Tibial artery (tissue), 4 donors: Measurements from ENCODE around the gene PRPF39.
A peak's percentile ranks its signal among the peaks of the same experiment; 100 is the strongest.

Experiments
- DNase-seq, 2 donors: peaks; one replicate each; pipeline ENCODE4 v3.0.0-alpha.2; 2019
- H3K27ac ChIP-seq, 2 donors: fragments of 200-600 bp; sonication (generic) in 1 of 2; 1 replicate in 1 of 2; 2 replicates in 1 of 2; pipeline ENCODE4 v1.5.1; 2018 to 2019; ENCODE audit warnings: mild to moderate bottlenecking in 1 of 2
- H3K27me3 ChIP-seq, 2 donors: fragments of 200-600 bp; sonication (generic) in 1 of 2; one replicate each; pipeline versions ENCODE4 v1.5.1 to v1.6.0; 2016 to 2019
- H3K36me3 ChIP-seq, 3 donors: fragments of 200-600 bp; sonication (generic) in 2 of 3; one replicate each; pipeline ENCODE4 v1.5.1; 2016 to 2019; ENCODE audit warnings: mild to moderate bottlenecking in 2 of 3
- H3K4me1 ChIP-seq, 4 donors: fragments of 200-600 bp; sonication (generic) in 2 of 4; 1 replicate in 3 of 4; 2 replicates in 1 of 4; pipeline ENCODE4 v1.5.1; 2016 to 2019
- H3K4me3 ChIP-seq, 2 donors: fragments of 200-600 bp; sonication (generic) in 1 of 2; 1 replicate in 1 of 2; 2 replicates in 1 of 2; pipeline ENCODE4 v1.5.1; 2018 to 2019; ENCODE audit warnings: mild to moderate bottlenecking in 2 of 2
- H3K9me3 ChIP-seq, 3 donors: fragments of 200-600 bp; sonication (generic) in 1 of 3; one replicate each; pipeline ENCODE4 v1.5.1; 2016 to 2019
- CTCF ChIP-seq, 2 experiments: fragments of 200-600 bp in 1 of 2; fragments of 450-650 bp in 1 of 2; IDR thresholded peaks; one replicate each; pipeline ENCODE4 v1.5.1; 2017 to 2019; ENCODE audit warnings: antibody characterized with exemption in 2 of 2, mild to moderate bottlenecking in 1 of 2, moderate library complexity in 1 of 2
- intact Hi-C: fragments of 100-400 bp; cut with DNase I; formaldehyde crosslinking; loops from one replicate; pipeline ENCODE4 v1.15.0; 2023; ENCODE audit warnings: low total_unique reads

PRPF39 gene

GRCh38 chr14:45083976-45084722 lies at the start of gene PRPF39:
PRPF39 (plus strand) TSS chr14:45084116; CDS start chr14:45095240, 11,124 bp downstream.
- Histone ChIP-seq H3K27ac (peak within 1 kb of the TSS; percentile 79 to 86), H3K36me3 (no peaks in the 10 kb centered on the region), H3K27me3 (no peaks in the 10 kb centered on the region), H3K9me3 (no peaks in the 10 kb centered on the region), H3K4me1 (peaks cover 0 to 47% (median 10%) of the 10 kb centered on the region in 4 donors), H3K4me3 (peak within 1 kb of the TSS; percentile 60 to 90)
- intact Hi-C loops, result loop anchor here (2.0 to 5.0 kb wide), 2 partner anchors 51 to 122 kb away; partner anchors contain the start of genes FANCM, FKBP3, KLHL28 and TOGARAM1
- DNase-seq, result peak; percentile 92 to 97
- TF ChIP-seq CTCF (IDR thresholded peaks at IDR 0.05), result no peak

- intact Hi-C loops, result no loop called here
- H3K36me3 ChIP-seq, result peaks cover 40 to 82% (median 50%) of the 10 kb centered on the region in 3 donors
- TF ChIP-seq CTCF (IDR thresholded peaks at IDR 0.05), result no peak
These were observed 49.2 kb upstream of the PRPF39 start for GRCh38 chr14:45034730-45035129.

GRCh38 chr14:45038256-45038655 lies 45.7 kb upstream of the PRPF39 start:
- Histone ChIP-seq H3K4me1 (no peaks in the 10 kb centered on the region), H3K9me3 (no peaks in the 10 kb centered on the region), H3K27ac (no peak overlapping the region), H3K36me3 (peaks cover 32 to 55% (median 36%) of the 10 kb centered on the region in 3 donors), H3K27me3 (no peaks in the 10 kb centered on the region), H3K4me3 (no peak overlapping the region)
- no peak for TF ChIP-seq CTCF (IDR thresholded peaks at IDR 0.05)
- intact Hi-C loops, result no loop called here
- DNase-seq, result no peak

More at GRCh38 chr14:45034730-45035129, 49.2 kb upstream of the PRPF39 start:
- Histone ChIP-seq H3K27me3 (no peaks in the 10 kb centered on the region), H3K4me3 (no peak overlapping the region), H3K4me1 (no peaks in the 10 kb centered on the region), H3K9me3 (no peaks in the 10 kb centered on the region), H3K27ac (no peak overlapping the region)
- no peak for DNase-seq

GRCh38 chr14:45038865-45039264 lies 45.1 kb upstream of the PRPF39 start:
- Histone ChIP-seq H3K4me3 (no peak overlapping the region), H3K9me3 (no peaks in the 10 kb centered on the region), H3K27ac (no peak overlapping the region), H3K27me3 (no peaks in the 10 kb centered on the region), H3K36me3 (peaks cover 28 to 55% (median 36%) of the 10 kb centered on the region in 3 donors), H3K4me1 (no peaks in the 10 kb centered on the region)
- intact Hi-C loops, result no loop called here
- DNase-seq, result no peak
- TF ChIP-seq CTCF (IDR thresholded peaks at IDR 0.05), result no peak

GRCh38 chr14:45039390-45039789 lies 44.5 kb upstream of the PRPF39 start:
- no peak for DNase-seq
- Histone ChIP-seq H3K27me3 (no peaks in the 10 kb centered on the region), H3K9me3 (no peaks in the 10 kb centered on the region), H3K4me1 (no peaks in the 10 kb centered on the region), H3K27ac (no peak overlapping the region), H3K36me3 (peaks cover 23 to 55% (median 34%) of the 10 kb centered on the region in 3 donors), H3K4me3 (no peak overlapping the region)
- TF ChIP-seq CTCF (IDR thresholded peaks at IDR 0.05), result no peak
- intact Hi-C loops, result no loop called here
